Occipital lobe (tissue), 2 donors: ENCODE results near the gene FBXL15. TPM values are rescaled to one million over a fixed set of nuclear protein-coding genes. Genes with fewer than 3 reads are reported as not detected.

Experiments
- DNase-seq: peaks from one replicate; lab custom pipeline; 2025; lab: John Stamatoyannopoulos, UW
- total RNA-seq: library from RNA; depleted of rRNA; stranded (reverse); fragments of >200 nt; gene quantifications from one replicate; pipeline ENCODE4 v1.2.3, GENCODE V29; 2014

The FBXL15 gene
- total RNA-seq, 1 donor from 2014 or later, result 14.2 TPM

- no peak for DNase-seq
Observed at GRCh38 chr10:102425444-102425843, 4.8 kb downstream of the FBXL15 start.

GRCh38 chr10:102426803-102427287 lies 6.2 kb downstream of the FBXL15 start:
- DNase-seq, result no peak

- DNase-seq, result no peak
Observed at GRCh38 chr10:102429468-102429867, 8.8 kb downstream of the FBXL15 start.

- no peak for DNase-seq
Observed at GRCh38 chr10:102431452-102432124, 11.0 kb downstream of the FBXL15 start.

- peak; percentile 96 for DNase-seq
Observed at GRCh38 chr10:102432162-102432950, 11.7 kb downstream of the FBXL15 start, which contains the start of gene CUEDC2. TSS of gene CUEDC2 (minus strand) at chr10:102432574. CDS start at chr10:102425188, 7,386 bp downstream.

- DNase-seq, result no peak
Observed at GRCh38 chr10:102433619-102434046, 13.0 kb downstream of the FBXL15 start.

GRCh38 chr10:102434394-102435132 lies 13.9 kb downstream of the FBXL15 start:
- DNase-seq, result no peak

- no peak for DNase-seq
Observed at GRCh38 chr10:102435133-102435497, 14.5 kb downstream of the FBXL15 start.

GRCh38 chr10:102435529-102436233 lies 15.0 kb downstream of the FBXL15 start:
- peak; percentile 31 for DNase-seq

GRCh38 chr10:102436312-102436711 lies 15.7 kb downstream of the FBXL15 start:
- DNase-seq, result no peak

GRCh38 chr10:102437515-102437914 lies 16.9 kb downstream of the FBXL15 start:
- no peak for DNase-seq

GRCh38 chr10:102438374-102438773 lies 17.7 kb downstream of the FBXL15 start:
- no peak for DNase-seq

- DNase-seq, result no peak
Observed at GRCh38 chr10:102444851-102445250, 24.2 kb downstream of the FBXL15 start.

GRCh38 chr10:102449321-102450123 lies 28.9 kb downstream of the FBXL15 start:
- DNase-seq, result peak; percentile 62

GRCh38 chr10:102450124-102450373 lies 29.4 kb downstream of the FBXL15 start:
- no peak for DNase-seq

- DNase-seq, result peak; percentile 81
Observed at GRCh38 chr10:102450374-102451104, 29.9 kb downstream of the FBXL15 start.

GRCh38 chr10:102451105-102451969 lies 30.7 kb downstream of the FBXL15 start, which contains the start of gene C10orf95:
TSS of gene C10orf95 (minus strand) at chr10:102451543. CDS start at chr10:102451093, 450 bp downstream.
- DNase-seq, result no peak

- DNase-seq, result peak; percentile 29
Observed at GRCh38 chr10:102452672-102453340, 32.2 kb downstream of the FBXL15 start.
